ENCODE results near the gene DLGAP4.

- TF ChIP-seq EP300 (IDR thresholded peaks at IDR 0.05) (no peak), CHD4 (IDR thresholded peaks at IDR 0.05; ENCODE audit: borderline replicate concordance) (no peak), HMGXB4 (CRISPR knock-in tag; IDR thresholded peaks at IDR 0.05; ENCODE audit: borderline replicate concordance) (no peak), MAX (IDR thresholded peaks at IDR 0.05) (no peak), REST (IDR thresholded peaks at IDR 0.05) (no peak), CTCF (IDR thresholded peaks at IDR 0.05) (no peak), RFX5 (IDR thresholded peaks at IDR 0.05) (no peak), USF2 (IDR thresholded peaks at IDR 0.05) (no peak), POLR2AphosphoS2 (conservative IDR thresholded peaks at IDR 0.05; ENCODE audit: low read length) (no peak), PHF8 (IDR thresholded peaks at IDR 0.05; ENCODE audit: borderline replicate concordance, low read depth) (no peak), CHD2 (IDR thresholded peaks at IDR 0.05; ENCODE audit: low read length, partially characterized antibody) (no peak)
Measured at GRCh38 chr20:36313476-36313875, 7.3 kb downstream of the DLGAP4 start.
